NT2/D1 (cell line): ENCODE measurements around the gene MT4.

ENCODE experiments used
- DNase-seq: peaks from one replicate; pipeline ENCODE4 v3.0.0-alpha.2; 2011; ENCODE audit warnings: low read depth, low spot score
- H3K27me3 ChIP-seq: 2 replicates; pipeline ENCODE4 v1.6.0; 2011; ENCODE audit warnings: mild to moderate bottlenecking; ENCODE audit not compliant: insufficient read length, insufficient read depth
- H3K36me3 ChIP-seq: 2 replicates; pipeline ENCODE4 v1.6.1; 2011; ENCODE audit warnings: mild to moderate bottlenecking, low read length, mixed read lengths; ENCODE audit not compliant: insufficient read depth, insufficient read length
- H3K4me1 ChIP-seq: 2 replicates; pipeline ENCODE4 v1.5.1; 2011; ENCODE audit not compliant: insufficient read depth, insufficient read length
- H3K4me3 ChIP-seq: 2 replicates; pipeline ENCODE4 v1.5.1; 2011; ENCODE audit warnings: low read depth; ENCODE audit not compliant: insufficient read length
- H3K9ac ChIP-seq: 2 replicates; pipeline ENCODE4 v1.6.0; 2011; ENCODE audit warnings: low read depth; ENCODE audit not compliant: insufficient read length
- H3K9me3 ChIP-seq: 2 replicates; pipeline ENCODE4 v1.5.1; 2011; ENCODE audit warnings: mild to moderate bottlenecking, low read length; ENCODE audit not compliant: insufficient read depth
- SUZ12 ChIP-seq: IDR thresholded peaks from 2 replicates; pipeline ENCODE4 v1.6.1; 2011; ENCODE audit not compliant: insufficient read length, insufficient read depth; ENCODE audit errors: extremely low read depth
- YY1 ChIP-seq: IDR thresholded peaks from 2 replicates; pipeline ENCODE4 v1.6.1; 2011; ENCODE audit not compliant: insufficient read length, insufficient read depth
- ZNF274 ChIP-seq: IDR thresholded peaks from 2 replicates; pipeline ENCODE4 v1.6.1; 2011; ENCODE audit warnings: mild to moderate bottlenecking, low read depth, low read length

MT4 gene

DNA sequence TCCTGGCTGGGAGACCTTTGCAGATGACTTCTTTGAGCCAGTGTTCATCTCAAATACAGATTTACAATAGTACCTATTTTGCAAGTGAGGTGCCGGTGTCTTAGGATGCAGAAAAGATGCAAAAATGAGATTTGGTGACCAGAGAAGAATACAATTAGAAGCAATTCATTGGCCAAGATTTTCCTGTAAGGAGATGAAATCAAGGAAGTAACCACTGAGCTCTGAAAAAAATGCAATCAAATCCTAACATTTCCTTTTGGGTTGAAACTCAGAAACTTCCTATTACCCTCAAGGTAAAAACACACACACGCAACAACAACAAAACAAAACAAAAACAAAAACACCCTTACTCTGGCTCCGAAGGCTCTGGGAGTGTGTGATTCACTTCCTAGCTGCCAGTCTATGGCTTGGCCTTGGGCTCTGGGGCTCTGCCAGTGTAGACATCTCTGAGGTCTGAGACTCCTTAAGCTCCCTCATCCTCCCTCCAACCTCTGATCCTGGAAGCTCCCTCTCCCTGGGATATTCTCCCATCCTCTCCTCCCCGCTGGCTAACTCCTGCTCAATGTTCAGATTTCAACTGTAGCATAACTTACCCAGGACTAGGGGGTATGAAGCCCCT lies 16.8 kb upstream of the MT4 start:
- Histone ChIP-seq H3K9me3 (no peaks in the 10 kb centered on the region), H3K4me3 (no peak overlapping the region), H3K4me1 (peaks cover 10% of the 10 kb centered on the region), H3K36me3 (no peaks in the 10 kb centered on the region), H3K27me3 (no peaks in the 10 kb centered on the region), H3K9ac (peak overlapping the region; percentile 7)
- no peak for DNase-seq
- TF ChIP-seq YY1: no peak
- TF ChIP-seq SUZ12: no peak

DNA sequence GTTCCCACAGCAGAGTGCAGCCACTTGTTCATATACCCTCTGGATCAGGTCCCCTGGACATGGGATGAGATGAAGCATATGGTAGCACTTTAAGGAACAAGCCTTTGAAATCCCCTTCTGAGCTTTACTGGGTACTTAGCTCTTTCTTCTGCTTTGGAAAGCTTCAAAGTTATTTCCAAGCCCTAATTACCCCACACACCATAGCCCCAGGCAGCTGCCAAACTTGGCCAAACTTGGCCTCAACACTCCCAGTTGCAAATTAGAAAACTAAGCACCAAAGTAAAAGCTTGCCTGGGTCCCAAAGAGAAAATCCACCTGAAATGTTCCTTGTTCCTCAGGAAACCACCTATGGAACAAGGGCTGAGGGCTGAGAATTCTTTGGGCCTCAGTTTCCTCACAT lies 15.7 kb upstream of the MT4 start:
- Histone ChIP-seq H3K4me3 (no peak overlapping the region), H3K9ac (no peak overlapping the region), H3K9me3 (no peaks in the 10 kb centered on the region), H3K27me3 (no peaks in the 10 kb centered on the region), H3K4me1 (peaks cover 10% of the 10 kb centered on the region), H3K36me3 (no peaks in the 10 kb centered on the region)
- no peak for DNase-seq
- TF ChIP-seq ZNF274 (no peak), SUZ12 (no peak), YY1 (no peak)

DNA sequence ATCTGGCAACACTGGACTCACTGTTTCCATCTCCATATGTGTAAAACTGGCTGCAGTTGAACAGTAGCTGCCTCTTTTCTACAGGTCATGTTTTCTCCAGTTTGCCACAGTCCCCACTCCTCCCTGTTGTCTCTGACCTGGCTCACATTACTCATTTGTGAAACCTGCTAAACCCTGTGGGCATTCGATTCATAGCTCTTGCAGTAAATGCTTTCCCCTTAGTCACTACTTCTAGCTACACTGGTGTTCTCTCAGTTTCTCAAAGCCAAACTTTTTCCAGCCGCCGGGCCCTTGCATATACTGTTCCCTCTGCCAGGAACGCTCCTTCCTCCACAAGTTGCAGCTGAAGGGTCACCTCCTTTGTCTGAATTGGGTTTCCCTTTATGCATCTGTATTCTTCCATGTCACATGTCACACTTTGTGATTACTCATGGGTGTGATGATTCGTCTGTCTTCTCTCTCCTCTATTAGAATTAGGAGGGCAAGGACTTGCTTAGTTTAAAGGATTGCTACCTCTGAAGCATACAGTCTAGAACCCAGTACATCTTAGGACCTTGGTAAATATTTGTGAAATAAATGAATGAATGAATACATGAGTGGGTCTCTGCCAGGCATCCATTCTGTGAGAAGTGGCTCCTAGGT lies 15.0 kb upstream of the MT4 start:
- Histone ChIP-seq H3K27me3 (no peaks in the 10 kb centered on the region), H3K36me3 (no peaks in the 10 kb centered on the region), H3K9ac (no peak overlapping the region), H3K4me1 (peaks cover 10% of the 10 kb centered on the region), H3K4me3 (no peak overlapping the region), H3K9me3 (no peaks in the 10 kb centered on the region)
- DNase-seq: no peak
- TF ChIP-seq ZNF274: no peak
- TF ChIP-seq YY1: no peak
- TF ChIP-seq SUZ12: no peak

DNA sequence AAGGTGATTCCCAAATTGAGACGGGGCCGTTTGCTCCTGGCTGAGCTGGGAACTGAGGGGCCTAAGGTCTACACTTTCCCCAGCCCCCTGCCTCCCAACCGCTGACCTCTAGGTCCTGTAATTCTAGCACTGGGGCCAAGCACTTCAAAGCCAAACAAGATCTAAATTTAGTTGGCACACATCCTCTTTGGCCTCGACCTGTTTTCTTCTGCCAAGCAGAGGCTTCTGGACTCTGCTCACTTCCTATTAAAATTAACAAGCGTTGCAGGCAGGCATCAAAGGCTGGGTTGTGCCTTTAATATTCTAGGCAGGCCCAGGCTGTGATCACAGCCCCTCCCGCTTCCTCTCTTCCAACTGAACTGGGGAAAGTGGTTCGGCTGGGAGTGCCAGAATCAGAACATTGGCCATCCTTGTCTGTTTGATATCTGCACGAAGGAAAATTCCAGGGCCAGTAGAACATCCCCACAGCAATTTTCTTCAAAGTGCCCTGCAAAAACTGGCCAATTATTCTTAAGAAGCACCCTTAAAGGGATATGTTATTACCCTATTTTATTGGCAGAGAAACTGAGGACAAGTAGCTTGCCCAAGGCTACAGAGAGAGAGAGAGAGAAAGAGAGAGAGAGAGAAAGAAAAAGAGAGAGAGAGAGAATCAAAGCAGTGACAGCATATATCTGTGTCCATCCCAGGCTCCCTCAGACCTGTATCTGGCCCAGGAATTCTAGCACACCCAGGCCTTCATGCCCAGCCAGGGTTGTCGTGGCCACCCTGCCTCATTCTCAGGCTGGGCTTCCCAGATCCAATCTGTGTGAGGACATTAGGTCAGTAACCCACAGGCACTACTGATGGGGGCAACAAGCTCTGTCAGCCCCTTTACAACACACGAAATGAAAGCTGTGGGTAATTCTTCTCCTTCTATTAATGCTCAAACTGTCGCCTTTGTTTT lies 12.8 kb upstream of the MT4 start:
- H3K36me3 ChIP-seq: no peaks in the 10 kb centered on the region
- no peak for DNase-seq
- no peak for TF ChIP-seq YY1
- TF ChIP-seq ZNF274: no peak
- no peak for TF ChIP-seq SUZ12
- H3K27me3 ChIP-seq: no peaks in the 10 kb centered on the region
- H3K9me3 ChIP-seq: no peaks in the 10 kb centered on the region
- H3K9ac ChIP-seq: no peak overlapping the region
- no peak overlapping the region for H3K4me3 ChIP-seq
- H3K4me1 ChIP-seq: peaks cover 8% of the 10 kb centered on the region

DNA sequence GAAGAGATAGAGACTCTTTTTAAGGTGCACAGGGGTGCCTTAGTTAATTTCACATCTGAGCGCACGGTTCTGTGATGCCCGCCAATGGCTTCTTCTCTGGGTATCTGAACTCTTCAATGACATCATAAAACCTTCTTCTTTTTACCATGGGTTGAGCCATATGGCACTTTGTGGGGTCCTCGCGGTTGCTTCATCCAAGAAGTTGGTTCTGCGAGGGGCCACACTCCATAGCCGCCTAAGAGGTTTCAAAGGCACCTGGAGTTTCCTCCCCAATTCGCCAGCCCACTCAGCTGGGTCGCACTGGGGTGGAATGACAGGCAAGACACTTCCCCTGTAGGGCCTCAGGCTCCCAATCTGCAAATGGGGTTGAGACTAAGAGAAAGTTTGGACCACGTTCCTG lies 10.4 kb upstream of the MT4 start:
- Histone ChIP-seq H3K36me3 (no peaks in the 10 kb centered on the region), H3K27me3 (peaks cover 3% of the 10 kb centered on the region), H3K4me1 (peaks cover 2% of the 10 kb centered on the region), H3K4me3 (no peak overlapping the region), H3K9ac (no peak overlapping the region), H3K9me3 (no peaks in the 10 kb centered on the region)
- DNase-seq: no peak
- no peak for TF ChIP-seq SUZ12

DNA sequence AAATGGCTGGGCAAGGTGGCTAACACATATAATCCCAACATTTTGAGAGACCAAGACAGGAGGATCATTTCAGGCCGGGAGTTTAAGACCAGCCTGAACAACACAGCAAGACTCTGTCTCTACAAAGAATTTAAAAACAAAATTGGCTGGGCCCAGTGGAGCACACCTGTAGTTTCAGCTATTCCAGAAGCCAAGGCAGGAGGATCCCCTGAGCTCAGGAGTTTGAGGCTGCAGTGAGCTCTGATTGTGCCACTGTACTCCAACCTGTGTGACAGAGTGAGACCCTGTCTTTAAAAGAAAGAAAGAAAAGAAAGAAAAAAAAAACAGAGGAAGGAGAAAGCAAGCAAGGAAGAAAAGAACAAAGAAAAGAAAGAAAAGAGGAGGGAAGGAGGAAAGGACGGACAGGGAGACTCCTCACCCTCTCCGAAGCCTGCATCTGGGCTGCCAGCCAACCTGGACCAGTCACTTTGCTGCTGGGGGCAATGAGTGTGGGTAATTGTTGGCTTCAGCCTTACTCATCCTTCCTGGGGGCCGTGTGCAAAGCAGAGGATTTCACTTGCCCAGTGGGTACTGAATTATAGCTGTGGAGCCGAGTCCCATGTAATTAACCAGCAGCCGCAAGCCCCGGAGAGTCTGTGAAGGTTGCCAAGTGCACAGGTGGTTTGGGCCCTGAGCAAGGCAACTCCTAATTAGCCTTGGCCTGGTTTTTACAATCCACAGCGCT lies 6.7 kb upstream of the MT4 start:
- H3K4me1 ChIP-seq: no peaks in the 10 kb centered on the region
- DNase-seq: no peak
- H3K4me3 ChIP-seq: no peak overlapping the region
- no peaks in the 10 kb centered on the region for H3K9me3 ChIP-seq
- no peak for TF ChIP-seq YY1
- TF ChIP-seq ZNF274: no peak
- TF ChIP-seq SUZ12: no peak
- no peak overlapping the region for H3K9ac ChIP-seq
- peaks cover 3% of the 10 kb centered on the region for H3K27me3 ChIP-seq
- no peaks in the 10 kb centered on the region for H3K36me3 ChIP-seq
